GM19240 (cell line): ENCODE measurements around the gene POLR2H.
A peak's percentile ranks its signal among the peaks of the same experiment; 100 is the strongest.

Source experiments
- DNase-seq: peaks from one replicate; pipeline ENCODE4 v3.0.0; 2011; ENCODE audit warnings: low spot score; ENCODE audit not compliant: insufficient read length

Gene POLR2H

GRCh38 chr3:184361532-184361931 lies at the start of gene POLR2H, which contains the start of gene CLCN2:
Gene POLR2H (plus strand): TSS chr3:184361710. CDS start chr3:184363493, 1,783 bp downstream.
Gene CLCN2 (minus strand): TSS chr3:184361605. CDS start chr3:184361479, 126 bp downstream.
- no peak for DNase-seq

- DNase-seq, result peak; percentile 92
These were observed 47.2 kb upstream of the POLR2H start, which contains the start of gene EIF4G1 for GRCh38 chr3:184314363-184314699. Gene EIF4G1 (plus strand): TSS chr3:184314606. CDS start chr3:184315797, 1,191 bp downstream.

- DNase-seq, result peak; percentile 50
These were observed 46.6 kb upstream of the POLR2H start for GRCh38 chr3:184314700-184315542.

GRCh38 chr3:184315543-184315867 lies 46.0 kb upstream of the POLR2H start:
- no peak for DNase-seq

GRCh38 chr3:184315871-184316661 lies 45.4 kb upstream of the POLR2H start:
- DNase-seq, result no peak

- no peak for DNase-seq
These were observed 44.7 kb upstream of the POLR2H start for GRCh38 chr3:184316792-184317191.

GRCh38 chr3:184317201-184317600 lies 44.3 kb upstream of the POLR2H start:
- DNase-seq, result no peak

- DNase-seq, result no peak
These were observed 41.4 kb upstream of the POLR2H start for GRCh38 chr3:184320104-184320445.

GRCh38 chr3:184321666-184322065 lies 39.8 kb upstream of the POLR2H start:
- no peak for DNase-seq

GRCh38 chr3:184322731-184323487 lies 38.6 kb upstream of the POLR2H start:
- DNase-seq, result no peak

GRCh38 chr3:184323696-184324095 lies 37.8 kb upstream of the POLR2H start:
- no peak for DNase-seq

GRCh38 chr3:184325269-184325668 lies 36.2 kb upstream of the POLR2H start:
- DNase-seq, result no peak

GRCh38 chr3:184325715-184326369 lies 35.7 kb upstream of the POLR2H start:
- no peak for DNase-seq

- DNase-seq, result no peak
These were observed 34.3 kb upstream of the POLR2H start for GRCh38 chr3:184327171-184327570.

GRCh38 chr3:184328516-184328915 lies 33.0 kb upstream of the POLR2H start:
- no peak for DNase-seq

- no peak for DNase-seq
These were observed 29.0 kb upstream of the POLR2H start for GRCh38 chr3:184332370-184333090.

- DNase-seq, result no peak
These were observed 28.3 kb upstream of the POLR2H start for GRCh38 chr3:184333190-184333589.

- DNase-seq, result no peak
These were observed 27.8 kb upstream of the POLR2H start for GRCh38 chr3:184333700-184334099.

GRCh38 chr3:184334470-184335158 lies 26.9 kb upstream of the POLR2H start:
- no peak for DNase-seq

GRCh38 chr3:184335291-184335660 lies 26.2 kb upstream of the POLR2H start:
- DNase-seq, result no peak
